Measurements from ENCODE around the gene LMCD1.

DNA sequence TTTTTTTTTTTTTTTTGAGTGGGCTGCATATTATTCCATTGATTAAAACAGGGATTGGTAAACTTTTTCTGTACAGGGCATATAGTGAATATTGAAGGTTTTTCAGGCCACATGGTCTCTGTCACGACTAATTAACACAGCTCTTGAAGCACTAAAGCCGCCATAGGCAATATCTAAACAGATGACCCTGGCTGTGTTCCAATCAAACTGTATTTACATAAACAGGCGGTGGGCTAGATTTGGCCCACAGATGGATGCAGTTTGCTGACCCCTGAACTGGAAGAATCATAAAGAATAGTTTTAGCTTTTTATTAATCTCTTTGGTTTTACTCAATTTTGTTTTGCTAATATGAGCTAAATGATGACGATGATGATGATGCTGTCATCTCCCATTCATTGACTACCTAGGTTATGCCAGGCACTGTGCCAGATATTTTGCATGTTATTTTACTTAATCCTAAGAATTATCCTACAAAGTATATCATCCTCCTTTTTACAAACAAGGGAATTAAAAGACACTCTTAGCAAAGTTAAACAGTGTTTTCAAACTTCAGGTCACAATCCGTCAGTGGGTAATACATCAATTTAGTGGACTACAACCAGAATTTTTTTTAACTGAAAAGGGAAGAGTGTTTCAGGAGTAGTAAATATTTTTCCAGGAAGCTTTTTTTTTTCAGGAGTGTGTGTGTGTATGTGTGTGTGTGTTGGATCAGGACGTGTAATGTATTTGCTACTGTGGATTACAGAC is 54.3 kb downstream of the LMCD1 start:
- no peak for TF ChIP-seq CREB1 (CRISPR knock-in tag; IDR thresholded peaks at IDR 0.05; ENCODE audit: low read depth)
- TF ChIP-seq, protein P1, sequence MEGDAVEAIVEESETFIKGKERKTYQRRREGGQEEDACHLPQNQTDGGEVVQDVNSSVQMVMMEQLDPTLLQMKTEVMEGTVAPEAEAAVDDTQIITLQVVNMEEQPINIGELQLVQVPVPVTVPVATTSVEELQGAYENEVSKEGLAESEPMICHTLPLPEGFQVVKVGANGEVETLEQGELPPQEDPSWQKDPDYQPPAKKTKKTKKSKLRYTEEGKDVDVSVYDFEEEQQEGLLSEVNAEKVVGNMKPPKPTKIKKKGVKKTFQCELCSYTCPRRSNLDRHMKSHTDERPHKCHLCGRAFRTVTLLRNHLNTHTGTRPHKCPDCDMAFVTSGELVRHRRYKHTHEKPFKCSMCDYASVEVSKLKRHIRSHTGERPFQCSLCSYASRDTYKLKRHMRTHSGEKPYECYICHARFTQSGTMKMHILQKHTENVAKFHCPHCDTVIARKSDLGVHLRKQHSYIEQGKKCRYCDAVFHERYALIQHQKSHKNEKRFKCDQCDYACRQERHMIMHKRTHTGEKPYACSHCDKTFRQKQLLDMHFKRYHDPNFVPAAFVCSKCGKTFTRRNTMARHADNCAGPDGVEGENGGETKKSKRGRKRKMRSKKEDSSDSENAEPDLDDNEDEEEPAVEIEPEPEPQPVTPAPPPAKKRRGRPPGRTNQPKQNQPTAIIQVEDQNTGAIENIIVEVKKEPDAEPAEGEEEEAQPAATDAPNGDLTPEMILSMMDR (conservative IDR thresholded peaks at IDR 0.05; ENCODE audit: low read depth in 2 of 2), result no peak
- no peak for TF ChIP-seq EZH2 (IDR thresholded peaks at IDR 0.05; ENCODE audit: low read depth, unreplicated experiment)
- no peak for TF ChIP-seq POLR2AphosphoS5 (IDR thresholded peaks at IDR 0.05; ENCODE audit: low read depth)
- TF ChIP-seq EZH2phosphoT487 (IDR thresholded peaks at IDR 0.05; ENCODE audit: unreplicated experiment), result no peak
- TF ChIP-seq, protein P2, sequence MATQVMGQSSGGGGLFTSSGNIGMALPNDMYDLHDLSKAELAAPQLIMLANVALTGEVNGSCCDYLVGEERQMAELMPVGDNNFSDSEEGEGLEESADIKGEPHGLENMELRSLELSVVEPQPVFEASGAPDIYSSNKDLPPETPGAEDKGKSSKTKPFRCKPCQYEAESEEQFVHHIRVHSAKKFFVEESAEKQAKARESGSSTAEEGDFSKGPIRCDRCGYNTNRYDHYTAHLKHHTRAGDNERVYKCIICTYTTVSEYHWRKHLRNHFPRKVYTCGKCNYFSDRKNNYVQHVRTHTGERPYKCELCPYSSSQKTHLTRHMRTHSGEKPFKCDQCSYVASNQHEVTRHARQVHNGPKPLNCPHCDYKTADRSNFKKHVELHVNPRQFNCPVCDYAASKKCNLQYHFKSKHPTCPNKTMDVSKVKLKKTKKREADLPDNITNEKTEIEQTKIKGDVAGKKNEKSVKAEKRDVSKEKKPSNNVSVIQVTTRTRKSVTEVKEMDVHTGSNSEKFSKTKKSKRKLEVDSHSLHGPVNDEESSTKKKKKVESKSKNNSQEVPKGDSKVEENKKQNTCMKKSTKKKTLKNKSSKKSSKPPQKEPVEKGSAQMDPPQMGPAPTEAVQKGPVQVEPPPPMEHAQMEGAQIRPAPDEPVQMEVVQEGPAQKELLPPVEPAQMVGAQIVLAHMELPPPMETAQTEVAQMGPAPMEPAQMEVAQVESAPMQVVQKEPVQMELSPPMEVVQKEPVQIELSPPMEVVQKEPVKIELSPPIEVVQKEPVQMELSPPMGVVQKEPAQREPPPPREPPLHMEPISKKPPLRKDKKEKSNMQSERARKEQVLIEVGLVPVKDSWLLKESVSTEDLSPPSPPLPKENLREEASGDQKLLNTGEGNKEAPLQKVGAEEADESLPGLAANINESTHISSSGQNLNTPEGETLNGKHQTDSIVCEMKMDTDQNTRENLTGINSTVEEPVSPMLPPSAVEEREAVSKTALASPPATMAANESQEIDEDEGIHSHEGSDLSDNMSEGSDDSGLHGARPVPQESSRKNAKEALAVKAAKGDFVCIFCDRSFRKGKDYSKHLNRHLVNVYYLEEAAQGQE (IDR thresholded peaks at IDR 0.05; ENCODE audit: unreplicated experiment), result no peak
- TF ChIP-seq, protein P3, sequence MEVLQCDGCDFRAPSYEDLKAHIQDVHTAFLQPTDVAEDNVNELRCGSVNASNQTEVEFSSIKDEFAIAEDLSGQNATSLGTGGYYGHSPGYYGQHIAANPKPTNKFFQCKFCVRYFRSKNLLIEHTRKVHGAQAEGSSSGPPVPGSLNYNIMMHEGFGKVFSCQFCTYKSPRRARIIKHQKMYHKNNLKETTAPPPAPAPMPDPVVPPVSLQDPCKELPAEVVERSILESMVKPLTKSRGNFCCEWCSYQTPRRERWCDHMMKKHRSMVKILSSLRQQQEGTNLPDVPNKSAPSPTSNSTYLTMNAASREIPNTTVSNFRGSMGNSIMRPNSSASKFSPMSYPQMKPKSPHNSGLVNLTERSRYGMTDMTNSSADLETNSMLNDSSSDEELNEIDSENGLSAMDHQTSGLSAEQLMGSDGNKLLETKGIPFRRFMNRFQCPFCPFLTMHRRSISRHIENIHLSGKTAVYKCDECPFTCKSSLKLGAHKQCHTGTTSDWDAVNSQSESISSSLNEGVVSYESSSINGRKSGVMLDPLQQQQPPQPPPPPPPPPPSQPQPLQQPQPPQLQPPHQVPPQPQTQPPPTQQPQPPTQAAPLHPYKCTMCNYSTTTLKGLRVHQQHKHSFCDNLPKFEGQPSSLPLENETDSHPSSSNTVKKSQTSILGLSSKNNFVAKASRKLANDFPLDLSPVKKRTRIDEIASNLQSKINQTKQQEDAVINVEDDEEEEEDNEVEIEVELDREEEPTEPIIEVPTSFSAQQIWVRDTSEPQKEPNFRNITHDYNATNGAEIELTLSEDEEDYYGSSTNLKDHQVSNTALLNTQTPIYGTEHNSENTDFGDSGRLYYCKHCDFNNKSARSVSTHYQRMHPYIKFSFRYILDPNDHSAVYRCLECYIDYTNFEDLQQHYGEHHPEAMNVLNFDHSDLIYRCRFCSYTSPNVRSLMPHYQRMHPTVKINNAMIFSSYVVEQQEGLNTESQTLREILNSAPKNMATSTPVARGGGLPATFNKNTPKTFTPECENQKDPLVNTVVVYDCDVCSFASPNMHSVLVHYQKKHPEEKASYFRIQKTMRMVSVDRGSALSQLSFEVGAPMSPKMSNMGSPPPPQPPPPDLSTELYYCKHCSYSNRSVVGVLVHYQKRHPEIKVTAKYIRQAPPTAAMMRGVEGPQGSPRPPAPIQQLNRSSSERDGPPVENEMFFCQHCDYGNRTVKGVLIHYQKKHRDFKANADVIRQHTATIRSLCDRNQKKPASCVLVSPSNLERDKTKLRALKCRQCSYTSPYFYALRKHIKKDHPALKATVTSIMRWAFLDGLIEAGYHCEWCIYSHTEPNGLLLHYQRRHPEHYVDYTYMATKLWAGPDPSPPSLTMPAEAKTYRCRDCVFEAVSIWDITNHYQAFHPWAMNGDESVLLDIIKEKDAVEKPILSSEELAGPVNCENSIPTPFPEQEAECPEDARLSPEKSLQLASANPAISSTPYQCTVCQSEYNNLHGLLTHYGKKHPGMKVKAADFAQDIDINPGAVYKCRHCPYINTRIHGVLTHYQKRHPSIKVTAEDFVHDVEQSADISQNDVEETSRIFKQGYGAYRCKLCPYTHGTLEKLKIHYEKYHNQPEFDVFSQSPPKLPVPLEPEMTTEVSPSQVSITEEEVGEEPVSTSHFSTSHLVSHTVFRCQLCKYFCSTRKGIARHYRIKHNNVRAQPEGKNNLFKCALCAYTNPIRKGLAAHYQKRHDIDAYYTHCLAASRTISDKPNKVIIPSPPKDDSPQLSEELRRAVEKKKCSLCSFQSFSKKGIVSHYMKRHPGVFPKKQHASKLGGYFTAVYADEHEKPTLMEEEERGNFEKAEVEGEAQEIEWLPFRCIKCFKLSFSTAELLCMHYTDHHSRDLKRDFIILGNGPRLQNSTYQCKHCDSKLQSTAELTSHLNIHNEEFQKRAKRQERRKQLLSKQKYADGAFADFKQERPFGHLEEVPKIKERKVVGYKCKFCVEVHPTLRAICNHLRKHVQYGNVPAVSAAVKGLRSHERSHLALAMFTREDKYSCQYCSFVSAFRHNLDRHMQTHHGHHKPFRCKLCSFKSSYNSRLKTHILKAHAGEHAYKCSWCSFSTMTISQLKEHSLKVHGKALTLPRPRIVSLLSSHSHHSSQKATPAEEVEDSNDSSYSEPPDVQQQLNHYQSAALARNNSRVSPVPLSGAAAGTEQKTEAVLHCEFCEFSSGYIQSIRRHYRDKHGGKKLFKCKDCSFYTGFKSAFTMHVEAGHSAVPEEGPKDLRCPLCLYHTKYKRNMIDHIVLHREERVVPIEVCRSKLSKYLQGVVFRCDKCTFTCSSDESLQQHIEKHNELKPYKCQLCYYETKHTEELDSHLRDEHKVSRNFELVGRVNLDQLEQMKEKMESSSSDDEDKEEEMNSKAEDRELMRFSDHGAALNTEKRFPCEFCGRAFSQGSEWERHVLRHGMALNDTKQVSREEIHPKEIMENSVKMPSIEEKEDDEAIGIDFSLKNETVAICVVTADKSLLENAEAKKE (CRISPR knock-in tag; IDR thresholded peaks at IDR 0.05), result no peak
- no peak for TF ChIP-seq ZNF331 (CRISPR knock-in tag; IDR thresholded peaks at IDR 0.05; ENCODE audit: low read depth)
- no peak for TF ChIP-seq NANOG (IDR thresholded peaks at IDR 0.05; ENCODE audit: borderline replicate concordance)
- TF ChIP-seq JUNB (IDR thresholded peaks at IDR 0.05; ENCODE audit: unreplicated experiment), result no peak
- no peak for TF ChIP-seq ZNF114 (CRISPR knock-in tag; IDR thresholded peaks at IDR 0.05)

All from GM23338 (cell line).